ENCODE data around the gene OR52E6. TPM values are rescaled to one million over a fixed set of nuclear protein-coding genes. Genes with fewer than 3 reads are reported as not detected.

OR52E6 gene
- polyA plus RNA-seq, 2 donors, result not detected

GRCh38 chr11:5808500-5809121 is 33.1 kb downstream of the OR52E6 start, which contains the start of gene OR52N2:
TSS of gene OR52N2 (plus strand) at chr11:5808924. CDS start at chr11:5820336, 11,412 bp downstream.
- no peak within 1 kb of the TSS for H3K27ac ChIP-seq (ENCODE audit: low read depth in 2 of 2, low read length in 1 of 2)
- 9 to 12% methylated on average over 24 of the region's 24 CpGs for WGBS, 2 donors
- no peaks in the 10 kb centered on the region for H3K9me3 ChIP-seq (ENCODE audit: control insufficient read depth in 2 of 2, insufficient read depth in 1 of 2, low read depth in 1 of 2, low read length in 1 of 2)
- H3K27me3 ChIP-seq (ENCODE audit: control insufficient read depth in 1 of 2, insufficient read depth in 2 of 2, low read length in 2 of 2), result no peaks in the 10 kb centered on the region
- no peaks in the 10 kb centered on the region for H3K36me3 ChIP-seq (ENCODE audit: control insufficient read depth in 2 of 2, insufficient read depth in 2 of 2, low read length in 1 of 2)
- H3K4me3 ChIP-seq (ENCODE audit: low read depth in 1 of 2, low read length in 2 of 2), result peak within 1 kb of the TSS; percentile 17 to 48
- no peaks in the 10 kb centered on the region for H3K4me1 ChIP-seq (ENCODE audit: control insufficient read depth in 2 of 2, insufficient read depth in 2 of 2, low read length in 1 of 2)

GRCh38 chr11:5807580-5807979 is 34.1 kb downstream of the OR52E6 start:
- WGBS, 2 donors, result 55 to 67% methylated on average over 10 of the region's 10 CpGs
- Histone ChIP-seq H3K27ac (ENCODE audit: low read depth in 2 of 2, low read length in 1 of 2) (no peak overlapping the region), H3K4me3 (ENCODE audit: low read depth in 1 of 2, low read length in 2 of 2) (no peak overlapping the region), H3K9me3 (ENCODE audit: control insufficient read depth in 2 of 2, insufficient read depth in 1 of 2, low read depth in 1 of 2, low read length in 1 of 2) (no peaks in the 10 kb centered on the region), H3K27me3 (ENCODE audit: control insufficient read depth in 1 of 2, insufficient read depth in 2 of 2, low read length in 2 of 2) (no peaks in the 10 kb centered on the region), H3K36me3 (ENCODE audit: control insufficient read depth in 2 of 2, insufficient read depth in 2 of 2, low read length in 1 of 2) (no peaks in the 10 kb centered on the region), H3K4me1 (ENCODE audit: control insufficient read depth in 2 of 2, insufficient read depth in 2 of 2, low read length in 1 of 2) (no peaks in the 10 kb centered on the region)

DNA sequence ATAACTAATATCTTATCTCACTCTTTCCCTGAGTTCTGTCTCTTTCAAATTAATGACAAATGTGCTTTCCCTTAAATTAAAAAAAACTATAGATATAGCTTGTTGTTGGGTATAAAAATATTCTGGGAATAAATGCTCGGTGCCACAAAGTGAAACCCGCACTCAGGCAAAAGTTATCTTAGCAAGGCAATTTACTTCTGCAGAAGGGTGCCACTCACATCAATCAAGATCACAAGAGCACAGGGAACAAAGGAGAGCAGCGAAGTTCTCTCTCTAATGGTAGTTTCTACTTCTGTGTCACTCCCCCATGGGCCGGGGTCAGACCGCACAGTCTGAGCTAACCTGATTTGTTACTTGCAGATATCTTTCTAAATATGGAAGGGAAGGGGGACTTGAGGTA is 37.7 kb downstream of the OR52E6 start:
- Histone ChIP-seq H3K9me3 (ENCODE audit: control insufficient read depth in 2 of 2, insufficient read depth in 1 of 2, low read depth in 1 of 2, low read length in 1 of 2) (no peaks in the 10 kb centered on the region), H3K4me1 (ENCODE audit: control insufficient read depth in 2 of 2, insufficient read depth in 2 of 2, low read length in 1 of 2) (no peaks in the 10 kb centered on the region), H3K27ac (ENCODE audit: low read depth in 2 of 2, low read length in 1 of 2) (no peak overlapping the region), H3K27me3 (ENCODE audit: control insufficient read depth in 1 of 2, insufficient read depth in 2 of 2, low read length in 2 of 2) (no peaks in the 10 kb centered on the region), H3K36me3 (ENCODE audit: control insufficient read depth in 2 of 2, insufficient read depth in 2 of 2, low read length in 1 of 2) (no peaks in the 10 kb centered on the region), H3K4me3 (ENCODE audit: low read depth in 1 of 2, low read length in 2 of 2) (no peak overlapping the region)
- 86 to 91% methylated on average over 5 of the region's 5 CpGs for WGBS, 2 donors

DNA sequence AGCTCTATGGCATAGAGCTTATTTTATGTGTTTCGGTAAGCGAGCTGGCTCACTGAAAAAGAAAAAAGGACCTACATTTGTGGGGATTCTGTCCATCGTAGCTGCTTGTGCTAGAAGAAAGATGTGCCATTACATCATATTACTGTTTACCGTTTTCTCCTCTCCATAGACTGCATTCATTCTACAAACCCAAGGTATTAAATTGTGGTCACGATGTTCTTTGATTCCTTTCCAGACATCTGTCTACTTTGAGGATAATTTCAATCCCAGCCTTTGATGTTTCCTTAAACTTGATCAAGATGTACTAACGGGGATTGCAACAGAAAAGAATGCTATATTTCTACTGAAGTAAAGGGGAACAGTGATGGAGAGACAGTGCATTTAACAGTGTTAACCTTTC is 45.2 kb downstream of the OR52E6 start:
- no peaks in the 10 kb centered on the region for H3K36me3 ChIP-seq (ENCODE audit: control insufficient read depth in 2 of 2, insufficient read depth in 2 of 2, low read length in 1 of 2)
- whole genome bisulfite sequencing, 2 donors, result 69 to 84% methylated on average over 6 of the region's 6 CpGs
- no peaks in the 10 kb centered on the region for H3K27me3 ChIP-seq (ENCODE audit: control insufficient read depth in 1 of 2, insufficient read depth in 2 of 2, low read length in 2 of 2)

GRCh38 chr11:5791165-5791564 is 50.5 kb downstream of the OR52E6 start, which contains the start of gene OR52N1:
TSS of gene OR52N1 (minus strand) at chr11:5791265. CDS start at chr11:5788816, 2,449 bp downstream.
- 67 to 72% methylated on average over 3 of the region's 3 CpGs for WGBS, 2 donors
- Histone ChIP-seq H3K27ac (ENCODE audit: low read depth in 2 of 2, low read length in 1 of 2) (no peak within 1 kb of the TSS), H3K36me3 (ENCODE audit: control insufficient read depth in 2 of 2, insufficient read depth in 2 of 2, low read length in 1 of 2) (no peaks in the 10 kb centered on the region), H3K4me1 (ENCODE audit: control insufficient read depth in 2 of 2, insufficient read depth in 2 of 2, low read length in 1 of 2) (no peaks in the 10 kb centered on the region), H3K27me3 (ENCODE audit: control insufficient read depth in 1 of 2, insufficient read depth in 2 of 2, low read length in 2 of 2) (no peaks in the 10 kb centered on the region), H3K4me3 (ENCODE audit: low read depth in 1 of 2, low read length in 2 of 2) (no peak within 1 kb of the TSS), H3K9me3 (ENCODE audit: control insufficient read depth in 2 of 2, insufficient read depth in 1 of 2, low read depth in 1 of 2, low read length in 1 of 2) (no peaks in the 10 kb centered on the region)

More for the DNA sequence above, 45.2 kb downstream of the OR52E6 start:
- Histone ChIP-seq H3K27ac (ENCODE audit: low read depth in 2 of 2, low read length in 1 of 2) (no peak overlapping the region), H3K4me1 (ENCODE audit: control insufficient read depth in 2 of 2, insufficient read depth in 2 of 2, low read length in 1 of 2) (no peaks in the 10 kb centered on the region), H3K9me3 (ENCODE audit: control insufficient read depth in 2 of 2, insufficient read depth in 1 of 2, low read depth in 1 of 2, low read length in 1 of 2) (no peaks in the 10 kb centered on the region), H3K4me3 (ENCODE audit: low read depth in 1 of 2, low read length in 2 of 2) (no peak overlapping the region)

Other genes with a start within 250 kb of the OR52E6 start
- 1 to 10 TPM; 4.9 to 5.2 TPM for gene TRIM6, start 245.3 kb downstream of the OR52E6 start, polyA plus RNA-seq
- 1 to 10 TPM; 2.5 to 2.6 TPM for gene TRIM34, start 216.9 kb downstream of the OR52E6 start, polyA plus RNA-seq
- gene TRIM5, start 156.8 kb downstream of the OR52E6 start, polyA plus RNA-seq, result 1 to 10 TPM; 5.8 to 6.7 TPM
- 10 to 100 TPM; 13.4 to 18.3 TPM for gene TRIM22, start 152.1 kb downstream of the OR52E6 start, polyA plus RNA-seq
- not detected for gene OR56B1, start 105.4 kb downstream of the OR52E6 start, polyA plus RNA-seq
- under 1 TPM in 1 of 2 donors, not detected in 1; 0.04 TPM for gene OR52N4, start 87.7 kb downstream of the OR52E6 start, polyA plus RNA-seq
- gene OR52N5, start 58.5 kb downstream of the OR52E6 start, polyA plus RNA-seq, result not detected
- not detected for gene OR52N1, start 50.6 kb downstream of the OR52E6 start, polyA plus RNA-seq
- not detected for gene OR52N2, start 33.0 kb downstream of the OR52E6 start, polyA plus RNA-seq
- gene OR52E8, start 15.8 kb upstream of the OR52E6 start, polyA plus RNA-seq, result not detected
- gene OR52E4, start 38.7 kb upstream of the OR52E6 start, polyA plus RNA-seq, result not detected
- not detected for gene OR52E5, start 51.3 kb upstream of the OR52E6 start, polyA plus RNA-seq
- not detected for gene OR56A3, start 100.4 kb upstream of the OR52E6 start, polyA plus RNA-seq
- gene OR56A5, start 126.6 kb upstream of the OR52E6 start, polyA plus RNA-seq, result not detected
- gene OR52L1, start 145.1 kb upstream of the OR52E6 start, polyA plus RNA-seq, result not detected
- not detected for gene OR56A4, start 165.0 kb upstream of the OR52E6 start, polyA plus RNA-seq
- not detected for gene OR56A1, start 188.9 kb upstream of the OR52E6 start, polyA plus RNA-seq